Thyroid gland (tissue), 4 donors: ENCODE results near the gene NSMCE4A. TPM values are rescaled to one million over a fixed set of nuclear protein-coding genes. Genes with fewer than 3 reads are reported as not detected.

Experiments used
- DNase-seq, 2 donors: peaks; one replicate each; pipeline ENCODE4 v3.0.0-alpha.2; 2019
- H3K27ac ChIP-seq, 3 donors: fragments of 200-600 bp; sonication (generic); 1 replicate in 2 of 3; 2 replicates in 1 of 3; pipeline ENCODE4 v1.5.1; 2016 to 2019; ENCODE audit warnings: mild to moderate bottlenecking in 1 of 3, moderate library complexity in 1 of 3
- H3K27me3 ChIP-seq: fragments of 200-600 bp; sonication (generic); one replicate; pipeline ENCODE4 v1.5.1; 2019
- H3K36me3 ChIP-seq, 2 donors: fragments of 200-600 bp; sonication (generic); one replicate each; pipeline ENCODE4 v1.5.1; 2016 to 2019
- H3K4me1 ChIP-seq, 2 donors: fragments of 200-600 bp; sonication (generic); one replicate each; pipeline ENCODE4 v1.5.1; 2017 to 2019
- H3K4me3 ChIP-seq, 3 donors: fragments of 200-600 bp; sonication (generic); replicated peaks in 1 of 3; 1 replicate in 2 of 3; 2 replicates in 1 of 3; pipeline ENCODE4 v1.5.1; 2016; ENCODE audit warnings: mild to moderate bottlenecking in 1 of 3
- H3K9me3 ChIP-seq: fragments of 200-600 bp; sonication (generic); one replicate; pipeline ENCODE4 v1.5.1; 2017
- POLR2A ChIP-seq, 2 donors: fragments of 450-650 bp; IDR thresholded peaks; one replicate each; pipeline ENCODE4 v1.6.1; 2017; ENCODE audit warnings: antibody characterized with exemption in 2 of 2, mild to moderate bottlenecking in 2 of 2, moderate library complexity in 1 of 2
- WGBS, 2 donors: methylation state at CpG; one replicate each; pipeline ENCODE4 v1.1.5; 2017; 5-methylcytosine and 5-hydroxymethylcytosine counted together
- intact Hi-C: fragments of 100-400 bp; cut with DNase I; formaldehyde crosslinking; loops from one replicate; pipeline ENCODE4 v1.15.1; 2023
- total RNA-seq, 4 donors: library from RNA; depleted of rRNA; stranded (reverse); fragments of >200 nt; gene quantifications; one replicate each; pipeline ENCODE4 v1.2.3, GENCODE V29; 2016
- TF ChIP-seq, protein P1 (sequence below), 6 experiments: fragments of 200-600 bp in 3 of 6; fragments of 450-650 bp in 3 of 6; sonication (generic) in 3 of 6; IDR thresholded peaks; one replicate each; pipeline ENCODE4 v1.5.1; 2016 to 2019; ENCODE audit warnings: antibody characterized with exemption in 6 of 6, mild to moderate bottlenecking in 2 of 6, inconsistent platforms in 1 of 6, moderate library complexity in 1 of 6

The NSMCE4A gene
- total RNA-seq, 4 donors from 2014 or later, result 73.1 to 133 (median 111) TPM

DNA sequence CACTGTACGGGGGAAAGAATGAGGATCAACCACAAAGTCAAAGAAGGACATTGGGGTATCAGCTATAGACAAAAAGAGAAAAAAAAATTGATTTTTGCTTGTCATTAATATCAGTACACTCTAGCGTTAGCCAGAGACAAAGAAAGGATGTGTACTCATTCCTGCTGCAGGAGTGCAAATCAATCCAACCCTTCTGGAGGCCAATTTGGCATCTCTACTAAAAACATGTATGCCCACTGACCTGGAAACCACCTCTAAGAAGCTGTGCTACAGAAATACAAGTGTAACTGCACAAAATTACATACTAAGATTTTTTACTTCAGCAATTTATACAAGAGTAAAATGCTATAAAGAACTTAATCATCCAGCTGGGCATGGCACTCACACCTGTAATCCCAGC lies 13.6 kb downstream of the NSMCE4A start:
- intact Hi-C loops, result no loop called here
- DNase-seq, result no peak
- Histone ChIP-seq H3K27ac (no peak overlapping the region), H3K4me3 (no peak overlapping the region), H3K36me3 (peaks cover 14 to 35% of the 10 kb centered on the region in 2 donors), H3K27me3 (no peaks in the 10 kb centered on the region), H3K9me3 (no peaks in the 10 kb centered on the region), H3K4me1 (peaks cover 0 to 5% of the 10 kb centered on the region in 2 donors)
- 65 to 67% methylated on average over 2 of the region's 2 CpGs for WGBS, 2 donors
- TF ChIP-seq, protein P1, sequence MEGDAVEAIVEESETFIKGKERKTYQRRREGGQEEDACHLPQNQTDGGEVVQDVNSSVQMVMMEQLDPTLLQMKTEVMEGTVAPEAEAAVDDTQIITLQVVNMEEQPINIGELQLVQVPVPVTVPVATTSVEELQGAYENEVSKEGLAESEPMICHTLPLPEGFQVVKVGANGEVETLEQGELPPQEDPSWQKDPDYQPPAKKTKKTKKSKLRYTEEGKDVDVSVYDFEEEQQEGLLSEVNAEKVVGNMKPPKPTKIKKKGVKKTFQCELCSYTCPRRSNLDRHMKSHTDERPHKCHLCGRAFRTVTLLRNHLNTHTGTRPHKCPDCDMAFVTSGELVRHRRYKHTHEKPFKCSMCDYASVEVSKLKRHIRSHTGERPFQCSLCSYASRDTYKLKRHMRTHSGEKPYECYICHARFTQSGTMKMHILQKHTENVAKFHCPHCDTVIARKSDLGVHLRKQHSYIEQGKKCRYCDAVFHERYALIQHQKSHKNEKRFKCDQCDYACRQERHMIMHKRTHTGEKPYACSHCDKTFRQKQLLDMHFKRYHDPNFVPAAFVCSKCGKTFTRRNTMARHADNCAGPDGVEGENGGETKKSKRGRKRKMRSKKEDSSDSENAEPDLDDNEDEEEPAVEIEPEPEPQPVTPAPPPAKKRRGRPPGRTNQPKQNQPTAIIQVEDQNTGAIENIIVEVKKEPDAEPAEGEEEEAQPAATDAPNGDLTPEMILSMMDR (IDR thresholded peaks at IDR 0.05), result no peak
- no peak for TF ChIP-seq POLR2A (IDR thresholded peaks at IDR 0.05)

DNA sequence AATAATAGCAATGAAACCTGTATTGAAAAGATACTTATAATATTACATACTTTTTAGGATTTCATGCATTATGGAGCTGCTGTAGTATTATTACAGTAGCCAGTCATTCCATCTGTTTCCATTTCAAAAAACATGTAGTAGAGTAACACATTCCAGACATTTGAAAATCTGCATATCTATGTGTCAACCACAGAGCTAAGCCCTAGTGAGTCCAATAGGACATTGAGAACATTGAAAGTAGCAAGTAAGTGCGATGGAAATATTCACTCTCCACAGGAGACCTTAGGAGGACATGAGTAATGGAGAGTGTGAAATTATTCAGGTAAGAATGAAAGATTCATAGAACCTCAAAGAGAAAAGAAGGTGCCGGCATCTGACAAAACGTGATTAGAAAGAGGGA lies 15.3 kb downstream of the NSMCE4A start:
- no peak overlapping the region for H3K4me3 ChIP-seq
- 86 to 89% methylated on average over 3 of the region's 3 CpGs for WGBS, 2 donors
- TF ChIP-seq POLR2A (IDR thresholded peaks at IDR 0.05), result no peak
- TF ChIP-seq, protein P1 (IDR thresholded peaks at IDR 0.05), result no peak
- peaks cover 4 to 19% of the 10 kb centered on the region in 2 donors for H3K36me3 ChIP-seq
- H3K27ac ChIP-seq, result no peak overlapping the region
- peaks cover 0 to 5% of the 10 kb centered on the region in 2 donors for H3K4me1 ChIP-seq
- H3K9me3 ChIP-seq, result no peaks in the 10 kb centered on the region
- DNase-seq, result no peak
- intact Hi-C loops, result no loop called here
- no peaks in the 10 kb centered on the region for H3K27me3 ChIP-seq

DNA sequence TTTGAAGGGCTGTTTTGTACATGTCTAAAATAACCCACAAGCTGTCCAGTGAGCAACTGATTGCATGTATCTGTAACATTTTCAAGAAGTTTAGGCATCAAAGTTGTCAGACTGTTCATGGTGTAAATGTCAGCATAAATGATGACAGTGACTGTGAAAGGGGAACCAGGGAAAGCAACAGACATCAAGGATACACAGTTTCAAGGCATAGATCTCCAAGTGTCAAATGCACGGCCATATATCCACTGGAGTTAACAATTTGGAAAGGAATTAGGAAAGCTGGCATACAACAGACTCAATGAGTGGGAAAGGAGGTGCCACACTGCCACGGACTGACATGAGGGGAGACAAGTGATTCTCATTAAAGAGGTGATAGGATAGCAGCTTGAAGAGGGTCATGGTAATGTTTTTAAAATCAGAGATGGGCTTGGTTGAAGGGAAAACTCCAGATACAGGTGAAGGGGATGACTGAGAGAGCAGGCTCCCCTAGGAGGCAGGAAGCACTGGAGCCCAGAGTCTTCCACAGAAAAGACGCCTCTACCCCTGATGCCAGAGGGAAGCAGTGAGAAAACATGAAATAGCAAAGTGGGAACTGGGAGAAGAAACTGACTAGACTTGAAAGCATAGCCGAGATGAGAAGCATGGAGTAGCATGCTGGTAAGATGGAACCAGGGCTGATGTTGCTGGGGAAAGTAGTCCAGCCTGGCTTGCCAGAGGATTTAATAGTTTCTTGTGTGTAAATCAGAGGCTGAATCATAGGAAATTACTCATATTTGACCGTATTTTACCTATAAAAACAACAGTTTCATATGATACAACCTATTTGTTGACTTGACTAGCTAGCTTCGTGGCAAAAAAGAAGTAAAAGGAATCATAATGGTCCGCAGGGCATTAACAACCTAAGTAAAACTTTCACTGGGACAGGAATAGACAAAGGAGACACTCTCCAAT lies 18.6 kb downstream of the NSMCE4A start:
- WGBS, 2 donors, result 86 to 88% methylated on average over 7 of the region's 7 CpGs
- intact Hi-C loops, result no loop called here

DNA sequence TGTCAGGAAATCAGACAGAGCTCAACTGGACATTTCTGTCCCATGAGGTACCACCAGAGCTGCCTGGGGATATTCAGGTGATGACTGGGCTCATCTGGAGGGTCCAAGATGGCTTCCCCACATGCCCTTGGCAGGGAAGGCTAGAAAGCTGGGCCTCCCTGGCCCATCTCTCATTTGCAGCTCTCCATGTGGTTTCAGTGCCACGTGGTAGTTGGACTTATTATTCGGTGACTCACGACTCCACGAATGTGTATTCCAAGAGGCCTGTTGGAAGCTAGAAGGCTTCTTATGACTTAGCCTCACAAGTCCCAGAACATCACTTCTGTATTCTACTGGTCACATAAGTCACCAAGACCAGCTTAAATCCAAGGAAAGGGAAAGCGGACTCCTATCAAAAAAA lies 22.8 kb downstream of the NSMCE4A start:
- H3K4me1 ChIP-seq, result peaks cover 6 to 12% of the 10 kb centered on the region in 2 donors
- intact Hi-C loops, result no loop called here
- peaks cover 0 to 3% of the 10 kb centered on the region in 2 donors for H3K36me3 ChIP-seq
- no peak for DNase-seq
- no peak overlapping the region for H3K4me3 ChIP-seq
- WGBS, 2 donors, result 93 to 94% methylated on average over 5 of the region's 5 CpGs
- no peaks in the 10 kb centered on the region for H3K27me3 ChIP-seq
- H3K27ac ChIP-seq, result no peak overlapping the region
- TF ChIP-seq, protein P1 (IDR thresholded peaks at IDR 0.05), result no peak
- no peak for TF ChIP-seq POLR2A (IDR thresholded peaks at IDR 0.05)
- no peaks in the 10 kb centered on the region for H3K9me3 ChIP-seq

More for the DNA sequence above, 18.6 kb downstream of the NSMCE4A start:
- no peak overlapping the region for H3K4me3 ChIP-seq
- H3K4me1 ChIP-seq, result peaks cover 0 to under 1% of the 10 kb centered on the region in 2 donors
- H3K27ac ChIP-seq, result no peak overlapping the region
- no peaks in the 10 kb centered on the region for H3K27me3 ChIP-seq
- no peak for DNase-seq
- TF ChIP-seq, protein P1 (IDR thresholded peaks at IDR 0.05), result no peak
- TF ChIP-seq POLR2A (IDR thresholded peaks at IDR 0.05), result no peak
- H3K9me3 ChIP-seq, result no peaks in the 10 kb centered on the region
- peaks cover 4 to 19% of the 10 kb centered on the region in 2 donors for H3K36me3 ChIP-seq

DNA sequence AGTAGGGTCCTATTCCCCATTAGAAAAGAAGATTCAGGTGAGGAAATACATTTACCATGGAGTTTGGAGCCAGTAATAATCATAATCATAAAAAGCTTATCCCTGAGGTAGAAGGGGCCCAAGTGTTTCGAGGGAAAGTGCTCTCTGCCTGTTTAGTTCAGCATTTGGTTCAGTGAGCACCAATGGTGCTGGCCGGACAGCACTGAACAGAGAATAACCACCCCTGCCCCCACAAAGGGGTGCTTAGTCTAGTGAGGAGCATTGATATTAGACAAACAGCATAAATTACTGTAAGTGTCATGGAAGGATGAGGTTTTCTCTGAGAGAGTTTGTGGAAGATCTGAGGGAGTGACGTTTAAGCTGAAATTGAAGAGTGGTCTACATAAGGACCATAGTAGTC lies 25.6 kb downstream of the NSMCE4A start:
- Histone ChIP-seq H3K36me3 (no peaks in the 10 kb centered on the region), H3K27ac (no peak overlapping the region), H3K27me3 (no peaks in the 10 kb centered on the region), H3K4me3 (no peak overlapping the region), H3K4me1 (peaks cover 6 to 12% of the 10 kb centered on the region in 2 donors), H3K9me3 (no peaks in the 10 kb centered on the region)
- intact Hi-C loops, result no loop called here
- 33 to 46% methylated on average over 3 of the region's 3 CpGs for WGBS, 2 donors
- TF ChIP-seq, protein P1 (IDR thresholded peaks at IDR 0.05), result no peak
- TF ChIP-seq POLR2A (IDR thresholded peaks at IDR 0.05), result no peak
- DNase-seq, result no peak
